Skeletal muscle cell (primary cell): ENCODE results near the gene PRDM1.
A peak's percentile ranks its signal among the peaks of the same experiment; 100 is the strongest.
"Not testable (repeated sequence)": the region's sequence is repeated elsewhere in the genome, so short reads cannot be mapped to it uniquely, and the experiment has no call there.

ENCODE experiments used
- DNase-seq: peaks from one replicate; pipeline ENCODE4 v3.0.0-alpha.2; 2010; ENCODE audit warnings: low read depth
- H3K4me3 ChIP-seq: 2 replicates; pipeline ENCODE4 v1.5.1; 2011; ENCODE audit warnings: low read depth, mild to moderate bottlenecking, control low read depth, low read length, moderate library complexity

The PRDM1 gene

GRCh38 chr6:106128981-106129781, 43.0 kb downstream of the PRDM1 start:
- H3K4me3 ChIP-seq, result no peak overlapping the region

GRCh38 chr6:106132153-106132698, 46.1 kb downstream of the PRDM1 start:
- no peak for DNase-seq
- no peak overlapping the region for H3K4me3 ChIP-seq

More at GRCh38 chr6:106128981-106129781, 43.0 kb downstream of the PRDM1 start:
- peak; percentile 53 for DNase-seq

- no peak overlapping the region for H3K4me3 ChIP-seq
- DNase-seq, result no peak
Measured at GRCh38 chr6:106133040-106133439, 46.9 kb downstream of the PRDM1 start.

- H3K4me3 ChIP-seq, result no peak overlapping the region
- no peak for DNase-seq
Measured at GRCh38 chr6:106134087-106134770, 48.1 kb downstream of the PRDM1 start.

GRCh38 chr6:106134906-106135634, 48.9 kb downstream of the PRDM1 start:
- no peak overlapping the region for H3K4me3 ChIP-seq
- no peak for DNase-seq

GRCh38 chr6:106135911-106136571, 49.9 kb downstream of the PRDM1 start:
- H3K4me3 ChIP-seq, result no peak overlapping the region
- DNase-seq, result no peak

GRCh38 chr6:106136845-106137244, 50.7 kb downstream of the PRDM1 start:
- H3K4me3 ChIP-seq, result no peak overlapping the region
- DNase-seq, result no peak

- DNase-seq, result no peak
- H3K4me3 ChIP-seq, result no peak overlapping the region
Measured at GRCh38 chr6:106138151-106138550, 52.0 kb downstream of the PRDM1 start.

- no peak overlapping the region for H3K4me3 ChIP-seq
- DNase-seq, result no peak
Measured at GRCh38 chr6:106141441-106142237, 55.5 kb downstream of the PRDM1 start.

- no peak overlapping the region for H3K4me3 ChIP-seq
- DNase-seq, result no peak
Measured at GRCh38 chr6:106142876-106143431, 56.8 kb downstream of the PRDM1 start.

GRCh38 chr6:106143665-106144064, 57.5 kb downstream of the PRDM1 start:
- DNase-seq, result no peak
- no peak overlapping the region for H3K4me3 ChIP-seq

- H3K4me3 ChIP-seq, result no peak overlapping the region
- DNase-seq, result no peak
Measured at GRCh38 chr6:106145144-106145543, 59.0 kb downstream of the PRDM1 start.

- H3K4me3 ChIP-seq, result no peak overlapping the region
- DNase-seq, result no peak
Measured at GRCh38 chr6:106145741-106146227, 59.6 kb downstream of the PRDM1 start.

- DNase-seq, result no peak
- H3K4me3 ChIP-seq, result no peak overlapping the region
Measured at GRCh38 chr6:106146852-106147351, 60.8 kb downstream of the PRDM1 start.

GRCh38 chr6:106147476-106147875, 61.3 kb downstream of the PRDM1 start:
- DNase-seq, result no peak

GRCh38 chr6:106149472-106150069, 63.4 kb downstream of the PRDM1 start:
- no peak overlapping the region for H3K4me3 ChIP-seq
- DNase-seq, result no peak

More at GRCh38 chr6:106147476-106147875, 61.3 kb downstream of the PRDM1 start:
- no peak overlapping the region for H3K4me3 ChIP-seq

- DNase-seq, H3K4me3 ChIP-seq: not testable (repeated sequence)
Measured at GRCh38 chr6:106152476-106152875, 66.3 kb downstream of the PRDM1 start.

GRCh38 chr6:106152952-106153351, 66.8 kb downstream of the PRDM1 start:
- DNase-seq, result no peak
- H3K4me3 ChIP-seq, result no peak overlapping the region
